HG03280 (cell line): Measurements from ENCODE around the gene SIVA1.
"Not testable (repeated sequence)": the region's sequence is repeated elsewhere in the genome, so short reads cannot be mapped to it uniquely, and the experiment has no call there.

Experiments used
- ATAC-seq: cut with Tn5 transposase; IDR thresholded peaks from one replicate; pipeline ENCODE4 v1.9.1; 2021; ENCODE audit warnings: mild to moderate bottlenecking, moderate library complexity; ENCODE audit not compliant: unreplicated experiment

SIVA1 gene

DNA sequence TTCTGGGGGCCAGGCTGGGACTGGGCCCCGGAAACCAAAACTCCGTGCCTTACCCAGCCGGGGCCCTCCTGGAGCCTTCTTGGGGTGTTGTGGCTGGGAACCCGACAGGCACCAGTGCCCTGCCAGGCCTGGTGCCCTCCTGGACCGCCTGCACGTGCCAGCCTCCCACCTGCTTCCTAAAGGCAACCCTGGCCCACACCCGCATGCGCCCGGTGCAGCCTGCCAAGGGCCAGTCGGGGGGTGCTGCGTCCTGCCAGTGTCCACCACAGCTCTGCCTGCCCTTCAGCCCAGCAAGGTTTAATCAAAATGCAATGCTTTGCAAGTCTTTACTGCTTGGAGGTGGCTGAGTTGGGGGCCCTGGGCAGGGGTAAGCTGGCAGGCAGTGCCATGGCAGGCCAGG lies 34.1 kb upstream of the SIVA1 start:
- ATAC-seq = no peak

DNA sequence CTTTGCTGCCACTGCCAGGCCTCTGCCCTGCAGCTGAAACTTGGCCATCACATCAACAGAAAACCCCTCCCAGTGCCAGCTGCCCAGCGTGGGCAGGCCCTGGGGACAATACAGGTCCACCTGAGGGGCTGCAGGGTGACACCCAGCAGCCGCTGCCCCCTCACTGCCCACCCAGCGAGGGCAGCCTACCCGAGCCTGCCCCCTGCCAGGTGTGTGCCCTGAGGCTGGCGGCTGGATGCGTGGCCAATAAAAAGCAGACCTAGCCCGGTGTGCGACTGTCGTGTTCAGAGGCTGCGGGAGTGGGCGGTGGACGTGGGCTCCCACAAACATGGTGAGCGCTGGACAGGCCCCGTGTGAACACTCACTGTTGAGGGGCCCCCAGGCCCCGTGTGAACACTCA lies 33.6 kb upstream of the SIVA1 start:
- ATAC-seq = no peak

DNA sequence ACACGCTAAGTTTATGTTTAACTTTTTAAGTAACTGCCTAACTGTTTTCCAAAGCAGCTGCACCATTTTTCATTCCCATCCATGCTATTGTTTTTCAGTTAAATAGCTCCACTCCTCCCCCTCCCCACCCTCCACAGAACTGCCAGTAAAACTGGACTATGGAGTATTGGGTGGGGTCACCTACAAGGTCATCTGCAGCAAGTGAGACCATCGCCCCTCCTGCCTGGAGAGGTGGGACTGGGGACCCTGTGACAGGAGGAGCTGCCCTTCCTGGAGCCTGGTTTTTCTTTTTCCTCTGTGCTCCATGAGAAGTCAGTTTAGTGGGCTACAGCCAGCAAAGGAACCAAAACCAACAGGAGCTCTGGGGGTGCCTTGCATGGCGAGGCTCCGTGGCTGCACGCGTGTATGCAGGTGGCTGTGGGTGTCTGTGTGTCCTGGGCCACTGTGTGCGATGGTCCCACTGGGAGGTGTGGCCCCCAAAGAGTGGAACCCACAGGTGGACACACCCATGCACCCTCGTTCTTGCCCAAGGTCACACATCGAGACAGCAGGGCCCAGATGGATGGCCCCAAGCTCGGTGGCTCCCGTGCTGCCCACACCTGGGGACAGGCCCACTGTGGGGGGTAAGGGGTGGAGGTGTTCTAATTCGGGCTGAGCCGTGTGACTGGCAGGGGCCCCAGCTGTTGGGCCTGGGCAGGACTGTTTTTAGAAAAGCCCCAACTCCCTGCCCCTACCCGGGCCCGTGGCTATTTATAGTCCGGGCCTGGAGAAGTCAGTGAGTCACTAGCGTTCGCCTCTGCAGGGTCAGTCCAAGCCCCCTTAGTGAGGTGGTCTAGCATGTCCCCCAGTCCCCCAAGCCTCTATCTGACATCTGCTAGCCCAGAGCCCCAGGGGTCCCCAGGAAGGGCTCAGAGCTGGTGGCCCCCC lies 31.2 kb upstream of the SIVA1 start:
- no peak for ATAC-seq

DNA sequence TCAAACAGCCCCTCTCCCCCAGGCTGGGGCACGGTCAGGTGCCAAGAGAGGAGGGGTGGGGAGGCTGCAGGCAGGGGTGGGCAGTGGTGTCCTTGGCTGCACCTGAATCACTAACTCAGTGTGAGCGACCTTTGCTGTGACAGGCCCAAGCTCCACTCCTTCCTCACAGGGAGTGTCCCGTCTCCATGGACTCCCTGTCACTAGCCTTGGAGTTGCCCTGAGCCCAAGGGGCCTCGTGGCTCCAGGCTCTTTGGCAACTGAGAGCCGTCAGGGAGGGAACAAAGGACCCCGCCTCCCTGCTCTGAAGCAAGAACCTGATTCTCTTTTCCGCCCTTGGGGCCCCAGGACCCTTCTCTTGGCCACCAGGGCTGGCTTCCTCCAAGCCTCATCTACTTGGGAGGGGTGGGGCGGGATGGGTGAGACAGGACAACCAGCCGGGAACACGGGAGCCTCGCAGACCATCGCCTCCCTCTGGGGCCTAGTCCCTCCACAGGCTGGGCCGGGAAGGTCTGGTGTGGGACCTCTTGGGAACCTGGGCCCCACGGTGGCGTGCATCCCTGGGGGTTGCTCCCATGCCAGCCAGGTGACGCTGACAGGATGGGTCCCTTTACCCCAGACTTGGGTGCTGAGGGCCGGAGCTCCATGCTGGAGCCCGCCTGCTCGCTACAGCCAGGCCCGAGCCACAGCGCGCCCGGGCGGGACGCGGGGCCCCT lies 29.9 kb upstream of the SIVA1 start:
- ATAC-seq = no peak

DNA sequence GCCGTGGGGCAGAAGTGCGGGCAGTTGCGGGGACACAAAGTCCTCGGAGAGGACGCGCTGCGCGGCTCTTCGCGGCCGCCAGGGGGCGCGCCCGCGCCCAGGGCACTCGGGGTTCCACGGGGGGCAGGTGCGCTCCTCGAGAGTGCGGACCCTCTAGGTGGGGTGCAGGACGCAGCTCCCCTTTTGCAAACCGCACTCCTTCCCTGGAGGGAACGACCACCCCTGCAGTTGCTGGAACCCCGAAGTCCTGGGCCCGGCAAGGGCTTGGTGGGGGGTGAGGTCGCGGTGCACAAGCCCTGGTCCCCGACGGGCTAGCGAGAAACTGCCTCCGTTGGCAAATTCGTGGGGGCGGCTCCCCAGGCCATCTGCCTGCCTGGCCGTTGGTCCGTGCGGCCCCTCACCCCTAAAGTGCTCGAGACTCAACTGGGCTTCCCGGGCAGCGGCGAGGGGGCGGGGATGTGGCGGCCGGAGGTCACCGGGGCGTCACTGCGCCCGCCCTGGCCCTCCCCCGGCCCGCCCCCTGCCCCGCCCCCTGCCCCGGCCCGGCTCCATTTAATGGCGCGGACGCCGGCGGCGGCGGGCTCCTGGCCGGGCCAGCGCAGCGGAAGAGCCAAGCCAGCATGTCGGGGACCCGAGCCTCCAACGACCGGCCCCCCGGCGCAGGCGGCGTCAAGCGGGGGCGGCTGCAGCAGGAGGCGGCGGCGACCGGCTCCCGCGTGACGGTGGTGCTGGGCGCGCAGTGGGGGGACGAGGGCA lies 29.1 kb upstream of the SIVA1 start, which contains the start of gene ADSS1:
TSS of gene ADSS1 (plus strand) at position 579 of the 756 bp plus-strand sequence. CDS start at position 621, 42 bp downstream.
- ATAC-seq = peak; percentile 54

DNA sequence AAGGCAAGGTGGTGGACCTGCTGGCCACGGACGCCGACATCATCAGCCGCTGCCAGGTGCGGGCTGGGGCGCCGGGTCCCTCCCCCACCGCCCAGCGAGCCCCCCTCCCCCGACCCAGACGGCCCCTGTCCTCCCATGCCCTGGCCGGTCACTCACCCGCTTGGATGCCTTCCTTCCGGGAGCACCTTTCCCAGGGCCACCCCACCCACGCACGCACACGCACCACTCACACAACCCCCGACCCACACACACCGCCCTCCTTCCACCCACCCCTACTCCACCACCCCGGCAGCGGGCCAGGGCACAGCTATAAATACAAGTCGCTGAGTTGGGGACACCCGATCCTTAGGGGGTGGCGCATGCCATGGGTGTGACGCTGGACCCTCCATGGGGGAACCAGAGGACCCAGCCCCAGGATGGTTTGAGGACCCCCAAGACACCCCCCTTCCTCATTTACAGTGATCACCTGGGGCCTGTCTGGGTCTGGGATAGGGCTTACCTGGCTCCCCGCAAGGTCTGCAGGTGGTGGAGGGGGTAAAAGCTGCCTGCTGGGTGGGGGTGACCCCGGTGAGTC lies 28.5 kb upstream of the SIVA1 start:
- no peak for ATAC-seq

DNA sequence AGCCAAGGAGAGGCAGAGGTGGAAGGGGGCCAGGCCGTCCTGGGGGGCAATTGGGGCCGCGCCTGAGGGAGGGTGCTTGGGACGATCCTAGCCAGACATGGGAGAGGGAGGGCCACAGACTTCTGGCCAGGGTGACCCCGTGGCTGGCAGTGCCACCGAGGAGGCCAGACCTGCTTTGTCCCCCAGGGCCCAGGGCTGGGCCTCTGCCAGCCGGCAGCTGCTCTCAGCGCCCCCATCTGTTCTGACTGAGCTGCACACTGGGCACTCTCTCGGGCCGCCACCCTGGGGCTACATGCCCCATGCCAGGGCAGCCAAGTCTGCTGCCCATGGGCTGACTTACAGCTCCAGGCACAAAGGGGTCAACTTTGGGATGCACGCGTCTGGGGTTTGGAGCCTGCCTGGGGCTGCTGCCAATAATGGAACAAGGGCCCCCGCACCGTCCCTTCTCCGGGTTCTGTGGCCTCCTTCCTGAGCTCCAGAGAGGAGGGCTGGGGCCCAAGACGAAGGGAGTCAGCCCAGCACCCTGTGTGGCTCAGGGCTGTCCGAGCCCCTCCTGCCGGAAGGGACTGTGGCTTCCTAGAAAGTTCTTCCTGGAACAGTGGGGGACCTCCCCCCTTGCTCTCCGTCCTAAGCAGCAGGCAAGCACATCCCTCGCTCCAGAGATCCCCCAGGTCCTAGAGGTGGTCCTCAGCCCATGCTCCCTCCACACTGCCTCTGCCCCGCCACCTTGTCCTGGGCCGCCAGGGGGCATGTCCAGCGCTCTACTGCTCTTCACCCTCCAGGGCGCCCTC lies 27.8 kb upstream of the SIVA1 start:
- ATAC-seq = no peak

DNA sequence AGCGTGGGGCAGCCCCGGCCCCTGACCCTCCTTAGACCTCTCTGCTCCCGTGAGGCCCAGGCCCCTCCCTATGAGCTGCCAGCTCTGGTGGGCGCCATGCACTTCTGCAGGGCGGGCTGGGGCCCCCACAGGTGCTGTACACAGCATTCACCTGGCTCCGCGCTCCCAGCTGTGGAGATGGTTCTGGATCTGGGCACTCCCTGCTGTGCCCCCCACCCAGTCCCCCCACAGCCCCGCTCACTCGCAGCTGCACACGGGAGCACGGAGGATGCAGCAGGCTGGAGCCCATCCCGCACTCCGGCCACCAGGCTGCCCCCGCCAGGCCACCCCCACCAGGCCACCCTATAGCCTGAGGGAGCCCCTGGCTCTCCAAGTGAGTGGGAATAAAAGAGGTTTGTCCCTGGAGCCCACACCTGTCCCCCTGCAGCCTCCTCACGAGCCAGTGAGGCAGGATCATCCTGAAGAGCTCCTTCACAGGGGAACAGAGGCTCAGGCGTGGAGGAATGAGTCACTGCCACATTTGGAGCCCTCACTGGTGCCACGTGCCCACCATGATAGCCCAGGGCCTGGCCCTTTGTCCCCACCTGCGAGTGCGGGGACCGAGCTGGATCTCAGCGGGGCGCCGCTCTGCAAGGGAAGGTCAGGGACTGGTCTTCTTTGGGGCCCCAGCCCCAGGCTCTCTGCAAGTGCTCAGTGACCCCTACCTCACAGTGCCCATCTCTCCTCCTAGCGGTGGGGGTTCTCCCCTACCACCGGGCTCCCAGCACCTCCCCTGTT lies 27.0 kb upstream of the SIVA1 start:
- ATAC-seq = no peak

DNA sequence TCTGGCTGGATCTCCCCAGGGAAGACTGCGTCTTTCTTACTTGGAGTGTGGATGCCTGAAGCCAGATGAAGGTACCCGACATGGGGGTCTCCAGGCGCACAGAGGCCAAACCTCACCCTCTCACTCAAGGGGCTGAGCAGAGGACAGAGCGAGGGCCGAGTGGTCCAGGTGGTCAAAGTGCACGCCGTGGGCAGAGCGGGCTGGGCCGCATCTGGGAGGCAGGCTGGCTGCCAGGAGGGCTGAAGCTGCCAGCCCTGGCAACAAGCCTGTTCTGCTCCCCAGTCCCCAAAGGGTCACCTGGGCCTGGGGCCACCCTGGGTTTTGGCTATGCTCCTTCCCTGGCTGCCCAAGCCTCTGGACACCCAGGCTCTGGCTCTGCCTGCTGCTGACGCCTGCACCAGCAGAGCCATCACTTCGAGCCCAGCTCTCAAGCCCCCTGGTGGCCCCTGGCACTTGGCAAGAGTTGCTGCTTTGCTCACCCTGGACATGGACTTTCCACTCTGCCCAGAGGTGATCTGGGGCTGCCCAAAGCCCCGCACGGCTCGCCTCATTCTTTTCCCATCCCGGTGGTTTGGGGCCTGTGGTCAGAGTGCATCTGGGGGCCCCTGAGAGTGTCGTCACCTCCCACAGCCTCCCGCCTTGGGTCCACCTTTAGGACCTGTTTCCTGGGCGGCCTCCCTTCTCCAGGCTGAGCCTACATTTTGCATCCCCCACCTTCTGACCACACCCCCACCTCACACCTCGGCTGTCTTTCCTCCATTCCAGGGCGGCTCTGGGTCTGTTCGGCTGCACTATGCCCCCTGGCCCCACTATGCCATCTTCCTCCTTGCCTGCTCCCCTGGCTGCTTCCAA lies 26.1 kb upstream of the SIVA1 start:
- ATAC-seq = no peak

DNA sequence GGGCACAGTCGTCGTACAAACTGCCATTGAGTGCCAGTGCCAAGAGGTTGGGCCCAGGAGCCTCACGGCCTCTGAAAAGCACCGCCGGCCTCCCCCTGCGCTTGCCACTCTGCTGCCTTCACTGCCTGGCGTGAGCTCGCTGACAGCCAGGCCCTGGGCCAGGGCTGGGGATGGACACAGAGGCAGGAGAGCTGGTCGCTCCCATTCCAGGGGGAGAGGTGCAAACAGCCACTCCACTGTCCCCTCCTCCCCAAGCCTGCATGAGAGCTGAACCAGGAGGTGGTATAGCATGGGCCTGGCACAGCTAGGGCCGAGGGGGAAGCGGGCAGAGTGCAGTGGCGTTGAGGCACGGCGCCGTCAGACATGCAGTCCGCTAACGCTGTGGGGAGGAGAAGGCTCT lies 24.3 kb upstream of the SIVA1 start:
- no peak for ATAC-seq

DNA sequence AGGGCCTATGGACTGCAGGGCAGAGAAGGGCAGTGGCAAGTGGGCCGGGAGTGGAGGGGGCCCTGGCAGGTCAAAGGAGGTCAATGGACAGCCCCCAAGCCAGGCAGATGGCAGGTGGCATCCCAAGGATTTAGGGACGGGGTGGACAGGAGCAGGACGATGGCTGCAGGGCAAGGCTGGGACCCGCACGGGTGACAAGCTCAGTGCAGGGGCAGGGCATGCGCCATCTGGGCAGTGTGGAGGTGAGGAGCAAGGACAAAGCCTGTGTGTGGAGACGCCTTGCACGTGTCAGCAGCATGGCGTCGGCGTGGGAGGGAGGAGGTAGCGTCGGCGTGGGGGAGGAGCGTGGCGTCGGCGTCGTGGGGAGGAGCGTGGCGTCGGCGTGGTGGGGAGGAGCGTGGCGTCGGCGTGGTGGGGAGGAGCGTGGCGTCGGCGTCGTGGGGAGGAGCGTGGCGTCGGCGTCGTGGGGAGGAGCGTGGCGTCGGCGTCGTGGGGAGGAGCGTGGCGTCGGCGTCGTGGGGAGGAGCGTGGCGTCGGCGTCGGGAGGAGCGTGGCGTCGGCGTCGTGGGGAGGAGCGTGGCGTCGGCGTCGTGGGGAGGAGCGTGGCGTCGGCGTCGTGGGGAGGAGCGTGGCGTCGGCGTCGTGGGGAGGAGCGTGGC lies 23.6 kb upstream of the SIVA1 start:
- ATAC-seq = not testable (repeated sequence)

DNA sequence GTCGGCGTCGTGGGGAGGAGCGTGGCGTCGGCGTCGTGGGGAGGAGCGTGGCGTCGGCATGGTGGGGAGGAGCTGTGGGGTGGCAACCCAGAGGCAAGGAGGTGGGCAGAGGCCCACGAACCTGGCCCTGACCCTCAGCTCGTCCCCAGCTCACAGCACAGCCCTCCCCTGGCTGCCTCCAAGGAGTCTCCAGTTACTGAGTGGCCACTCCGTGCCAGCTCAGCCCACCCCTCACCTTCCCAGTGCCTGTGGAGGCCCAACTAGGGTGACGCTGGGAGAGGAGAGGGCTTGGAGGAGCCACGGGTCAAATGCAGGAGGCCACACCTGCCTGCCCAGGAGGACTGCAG lies 23.1 kb upstream of the SIVA1 start:
- no peak for ATAC-seq

DNA sequence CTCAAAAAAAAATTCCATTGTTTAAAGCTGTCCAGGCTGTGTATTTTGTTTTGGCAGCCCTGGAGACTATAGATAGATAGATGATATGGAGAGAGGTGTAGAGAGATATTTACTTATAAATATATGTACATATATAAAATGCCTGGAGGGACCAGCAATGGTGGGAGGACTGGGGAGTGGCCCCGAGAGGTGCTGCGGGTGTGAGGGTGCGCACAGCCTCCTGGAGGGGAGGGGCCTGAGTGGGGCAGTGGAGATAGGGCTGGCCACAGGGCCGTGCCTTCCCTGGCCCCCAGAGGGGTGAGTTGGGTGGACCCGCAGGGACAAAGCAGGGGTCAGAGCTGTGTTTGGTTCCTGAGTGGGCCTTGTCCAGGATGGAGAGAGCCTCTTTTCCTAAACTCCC lies 22.5 kb upstream of the SIVA1 start:
- ATAC-seq = no peak

DNA sequence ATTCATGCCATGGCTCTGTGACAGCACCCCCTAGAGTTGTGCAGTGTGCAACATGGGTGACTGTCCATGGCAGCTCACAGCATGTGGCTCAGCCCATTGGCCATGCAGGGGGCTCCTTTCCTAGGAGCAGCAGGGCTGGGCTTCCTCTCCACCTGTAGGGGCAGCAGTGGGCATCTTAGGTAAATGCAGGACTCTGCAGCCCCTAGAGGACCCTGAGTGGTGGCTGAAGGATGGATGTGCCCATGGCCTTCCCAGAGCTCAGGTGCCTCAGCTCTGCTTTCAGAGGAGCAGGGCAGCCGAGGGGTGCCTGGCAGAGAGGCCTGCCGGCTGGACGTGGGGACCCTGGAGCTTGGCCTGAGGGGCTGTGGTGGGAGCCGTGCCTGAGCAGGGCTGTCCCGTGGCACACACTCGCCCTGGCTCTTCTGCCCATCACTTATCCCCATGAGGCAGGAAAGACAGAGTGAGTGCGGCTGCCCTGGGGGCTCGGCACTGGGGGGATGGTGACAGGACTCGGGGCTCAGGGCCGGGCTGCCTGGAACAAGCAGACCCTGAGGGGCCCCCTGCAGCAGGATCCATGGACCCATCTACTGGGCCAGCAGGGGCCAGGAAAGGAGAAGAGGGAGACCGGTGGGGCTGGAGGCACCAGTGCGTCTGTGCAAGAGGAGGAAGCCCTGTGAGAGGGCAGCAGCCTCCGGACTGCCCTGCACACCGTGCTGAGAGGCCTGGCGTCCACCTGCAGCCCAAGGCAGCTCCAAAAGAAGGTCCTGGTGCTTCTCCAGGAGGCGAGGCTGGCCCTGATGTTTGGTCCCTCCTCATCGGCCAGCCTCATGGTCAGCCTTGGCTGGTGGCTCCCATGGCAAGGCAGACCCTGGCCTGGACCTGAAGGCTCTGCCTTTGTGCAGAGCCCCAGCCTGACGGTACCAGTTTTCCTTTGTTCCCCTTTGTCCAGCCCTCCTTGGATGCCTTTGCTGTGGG lies 21.3 kb upstream of the SIVA1 start:
- ATAC-seq = no peak

DNA sequence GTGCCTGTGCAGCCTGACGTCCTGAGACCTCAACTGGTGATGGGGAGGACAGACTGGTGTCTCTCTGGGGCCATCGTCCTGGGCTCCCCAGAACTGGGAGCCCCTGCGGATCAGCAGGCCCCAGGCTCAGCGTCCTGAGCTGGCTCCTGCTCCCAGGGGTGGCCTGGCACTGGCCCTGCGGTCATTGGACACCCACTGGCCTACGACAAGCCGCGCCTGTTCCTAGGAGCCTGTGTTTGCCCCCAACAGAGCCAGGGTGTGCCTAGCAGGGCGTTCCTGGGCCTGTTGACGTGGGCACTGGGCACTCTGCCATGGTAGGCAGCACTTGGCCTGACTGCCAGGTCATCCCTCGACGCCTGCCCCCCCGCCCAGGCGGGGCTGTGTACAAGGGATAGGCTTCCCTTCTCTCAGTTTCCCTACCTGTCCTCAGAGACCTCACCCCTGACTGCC lies 20.6 kb upstream of the SIVA1 start:
- no peak for ATAC-seq

DNA sequence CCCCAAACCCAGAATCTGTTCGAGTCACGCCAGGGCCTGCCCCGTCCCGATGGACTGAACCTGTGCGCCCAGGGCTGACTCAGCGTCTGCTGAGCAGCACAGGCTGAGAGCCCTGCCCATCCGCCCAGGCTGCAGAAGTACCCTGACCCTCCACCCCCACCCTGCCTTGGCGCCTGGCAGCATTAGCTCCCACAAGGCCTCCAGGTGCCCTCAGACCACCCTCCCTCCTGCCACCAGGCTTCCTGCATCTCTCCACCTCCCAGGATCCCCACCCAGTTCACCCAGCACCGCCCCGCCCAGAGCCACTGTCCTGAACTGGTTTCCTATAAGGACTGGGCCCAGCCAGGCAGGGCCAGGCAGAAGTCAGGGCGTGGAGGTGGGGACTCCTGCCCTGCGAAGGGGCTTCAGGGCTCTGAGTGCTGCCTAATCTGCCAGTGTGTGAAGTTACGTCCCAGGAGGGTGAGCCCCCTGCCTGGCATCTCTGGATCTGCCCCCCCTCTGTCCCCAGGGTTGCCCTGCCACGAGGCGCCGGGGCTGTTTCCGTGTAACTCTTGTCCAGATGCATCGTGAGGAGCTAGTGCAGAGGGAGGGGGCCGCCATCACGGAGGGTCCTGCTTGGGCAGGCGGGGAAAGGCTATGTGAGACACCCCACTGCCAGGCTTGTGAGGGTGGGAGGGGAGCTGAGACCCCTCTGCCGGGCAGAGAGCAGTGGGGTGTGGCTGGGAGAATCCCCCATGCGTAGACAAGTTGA lies 19.8 kb upstream of the SIVA1 start:
- ATAC-seq = no peak
